Fibroblast of upper back skin (primary cell): ENCODE measurements around the gene NCKAP5.

Source experiments
- DNase-seq: peaks from one replicate; pipeline ENCODE4 v3.0.0-alpha.2; 2013

Gene NCKAP5

GRCh38 chr2:133130548-133131246 lies 437.6 kb downstream of the NCKAP5 start:
- DNase-seq = no peak

GRCh38 chr2:133124446-133124845 lies 443.8 kb downstream of the NCKAP5 start:
- DNase-seq = no peak

GRCh38 chr2:133123904-133124303 lies 444.4 kb downstream of the NCKAP5 start:
- DNase-seq = no peak

GRCh38 chr2:133123393-133123792 lies 444.9 kb downstream of the NCKAP5 start:
- DNase-seq = no peak

- no peak for DNase-seq
Measured at GRCh38 chr2:133122529-133122928, 445.7 kb downstream of the NCKAP5 start.

- DNase-seq = no peak
Measured at GRCh38 chr2:133120310-133120709, 448.0 kb downstream of the NCKAP5 start.

- no peak for DNase-seq
Measured at GRCh38 chr2:133110201-133110600, 458.1 kb downstream of the NCKAP5 start.

- DNase-seq = peak; percentile 79
Measured at GRCh38 chr2:133109772-133110171, 458.5 kb downstream of the NCKAP5 start.

- no peak for DNase-seq
Measured at GRCh38 chr2:133107058-133107815, 461.0 kb downstream of the NCKAP5 start.

- no peak for DNase-seq
Measured at GRCh38 chr2:133104871-133105270, 463.4 kb downstream of the NCKAP5 start.

GRCh38 chr2:133098787-133099186 lies 469.5 kb downstream of the NCKAP5 start:
- DNase-seq = no peak

GRCh38 chr2:133097666-133098065 lies 470.6 kb downstream of the NCKAP5 start:
- DNase-seq = peak; percentile 37

- no peak for DNase-seq
Measured at GRCh38 chr2:133092571-133092970, 475.7 kb downstream of the NCKAP5 start.

GRCh38 chr2:133090358-133090757 lies 477.9 kb downstream of the NCKAP5 start:
- no peak for DNase-seq

GRCh38 chr2:133086176-133086575 lies 482.1 kb downstream of the NCKAP5 start:
- no peak for DNase-seq

- no peak for DNase-seq
Measured at GRCh38 chr2:133085646-133086045, 482.6 kb downstream of the NCKAP5 start.

- DNase-seq = no peak
Measured at GRCh38 chr2:133082034-133082433, 486.2 kb downstream of the NCKAP5 start.

GRCh38 chr2:133080822-133081221 lies 487.4 kb downstream of the NCKAP5 start:
- DNase-seq = no peak

- no peak for DNase-seq
Measured at GRCh38 chr2:133078667-133079411, 489.4 kb downstream of the NCKAP5 start.

- no peak for DNase-seq
Measured at GRCh38 chr2:133077269-133077822, 490.9 kb downstream of the NCKAP5 start.

GRCh38 chr2:133072837-133073694 lies 495.2 kb downstream of the NCKAP5 start:
- no peak for DNase-seq

GRCh38 chr2:133063775-133064174 lies 504.5 kb downstream of the NCKAP5 start:
- peak; percentile 24 for DNase-seq
